ENCODE results near the gene DSC3.

DSC3 gene

DNA sequence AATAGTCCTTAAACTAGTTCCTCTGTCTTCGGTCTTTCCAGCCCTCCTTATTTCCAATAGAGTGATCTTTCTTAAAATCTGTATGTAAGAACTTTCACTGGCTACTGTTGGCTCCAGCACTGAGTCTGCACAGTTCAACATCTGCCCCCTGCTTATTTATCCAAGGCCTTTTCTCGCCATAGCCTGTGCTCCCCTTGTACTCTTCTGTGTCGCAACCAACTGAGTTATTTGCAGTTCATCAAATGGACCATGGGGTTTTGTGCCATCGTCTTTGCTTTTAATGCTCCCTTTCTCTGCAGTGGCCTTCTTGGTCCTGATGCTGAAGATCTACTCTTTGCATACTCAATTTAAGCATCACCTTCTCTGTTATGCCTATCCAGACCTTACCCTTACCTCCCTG lies 77.3 kb downstream of the DSC3 start:
- no peaks in the 10 kb centered on the region for H4K20me1 ChIP-seq (ENCODE audit: insufficient read depth, low read length)
- no peaks in the 10 kb centered on the region for H3K27me3 ChIP-seq (replicated peaks; ENCODE audit: insufficient read depth, low read length)
- TF ChIP-seq CTCF (IDR thresholded peaks at IDR 0.05; ENCODE audit: low read length) (no peak), EZH2phosphoT487 (IDR thresholded peaks at IDR 0.05; ENCODE audit: low read length) (no peak), EZH2 (optimal IDR thresholded peaks at IDR 0.05; ENCODE audit: low read depth, low read length) (no peak)
- DNase-seq: no peak
- H3K36me3 ChIP-seq (replicated peaks; ENCODE audit: insufficient read depth, low read length): no peaks in the 10 kb centered on the region
- no peaks in the 10 kb centered on the region for H3K9me2 ChIP-seq (replicated peaks; ENCODE audit: insufficient read depth, low read length)
- no peaks in the 10 kb centered on the region for H3K79me2 ChIP-seq (ENCODE audit: low read length)
- H3K4me1 ChIP-seq (ENCODE audit: low read length): no peaks in the 10 kb centered on the region
- no peak overlapping the region for H3K9ac ChIP-seq (ENCODE audit: low read length)
- H3K9me3 ChIP-seq (replicated peaks; ENCODE audit: insufficient read depth, low read length): no peaks in the 10 kb centered on the region
- no peak overlapping the region for H3K4me3 ChIP-seq (ENCODE audit: low read length)
- no peaks in the 10 kb centered on the region for H3F3A ChIP-seq (ENCODE audit: insufficient read depth, low read length)
- H3K27ac ChIP-seq (ENCODE audit: low read length): no peak overlapping the region
- no peak overlapping the region for H3K4me2 ChIP-seq (ENCODE audit: low read depth, low read length)
- no peak overlapping the region for H2AFZ ChIP-seq (ENCODE audit: low read length)

GRCh38 chr18:30960661-30961060 lies 81.9 kb downstream of the DSC3 start:
- no peak overlapping the region for H3K4me3 ChIP-seq (ENCODE audit: low read length)
- H3K36me3 ChIP-seq (replicated peaks; ENCODE audit: insufficient read depth, low read length): no peaks in the 10 kb centered on the region
- no peak overlapping the region for H2AFZ ChIP-seq (ENCODE audit: low read length)
- DNase-seq: no peak
- no peak overlapping the region for H3K4me2 ChIP-seq (ENCODE audit: low read depth, low read length)
- no peaks in the 10 kb centered on the region for H3F3A ChIP-seq (ENCODE audit: insufficient read depth, low read length)
- TF ChIP-seq EZH2phosphoT487 (IDR thresholded peaks at IDR 0.05; ENCODE audit: low read length): no peak
- no peak for TF ChIP-seq EZH2 (optimal IDR thresholded peaks at IDR 0.05; ENCODE audit: low read depth, low read length)
- no peak for TF ChIP-seq CTCF (IDR thresholded peaks at IDR 0.05; ENCODE audit: low read length)
- H3K79me2 ChIP-seq (ENCODE audit: low read length): no peaks in the 10 kb centered on the region
- no peaks in the 10 kb centered on the region for H3K4me1 ChIP-seq (ENCODE audit: low read length)
- H3K9me2 ChIP-seq (replicated peaks; ENCODE audit: insufficient read depth, low read length): no peaks in the 10 kb centered on the region
- H4K20me1 ChIP-seq (ENCODE audit: insufficient read depth, low read length): no peaks in the 10 kb centered on the region
- H3K27ac ChIP-seq (ENCODE audit: low read length): no peak overlapping the region
- no peaks in the 10 kb centered on the region for H3K9me3 ChIP-seq (replicated peaks; ENCODE audit: insufficient read depth, low read length)
- H3K27me3 ChIP-seq (replicated peaks; ENCODE audit: insufficient read depth, low read length): no peaks in the 10 kb centered on the region
- no peak overlapping the region for H3K9ac ChIP-seq (ENCODE audit: low read length)

DNA sequence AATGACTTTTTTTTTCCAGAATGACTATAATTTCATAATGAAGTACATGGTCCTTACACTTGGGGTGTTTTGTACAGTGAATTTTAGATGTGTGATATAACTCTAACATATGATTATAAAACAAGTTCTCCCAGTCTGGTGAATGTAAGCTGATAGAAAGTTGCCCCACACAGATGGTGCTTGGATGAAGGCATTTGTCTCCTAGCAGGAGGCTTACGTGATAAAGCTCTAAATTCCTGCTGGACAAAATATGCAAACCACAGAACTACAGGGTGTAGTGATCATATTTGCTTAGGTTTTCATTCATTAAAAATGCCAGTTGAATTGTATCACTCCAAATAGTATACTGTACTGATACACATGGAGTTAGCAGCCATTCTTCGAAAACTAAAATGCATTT lies 85.5 kb downstream of the DSC3 start:
- Histone ChIP-seq H3K4me2 (ENCODE audit: low read depth, low read length) (no peak overlapping the region), H3K9me3 (replicated peaks; ENCODE audit: insufficient read depth, low read length) (no peaks in the 10 kb centered on the region), H3F3A (ENCODE audit: insufficient read depth, low read length) (no peaks in the 10 kb centered on the region), H3K27ac (ENCODE audit: low read length) (no peak overlapping the region), H2AFZ (ENCODE audit: low read length) (no peak overlapping the region), H3K9ac (ENCODE audit: low read length) (no peak overlapping the region), H3K9me2 (replicated peaks; ENCODE audit: insufficient read depth, low read length) (no peaks in the 10 kb centered on the region), H3K27me3 (replicated peaks; ENCODE audit: insufficient read depth, low read length) (no peaks in the 10 kb centered on the region), H3K36me3 (replicated peaks; ENCODE audit: insufficient read depth, low read length) (no peaks in the 10 kb centered on the region), H4K20me1 (ENCODE audit: insufficient read depth, low read length) (no peaks in the 10 kb centered on the region), H3K4me1 (ENCODE audit: low read length) (no peaks in the 10 kb centered on the region), H3K4me3 (ENCODE audit: low read length) (no peak overlapping the region), H3K79me2 (ENCODE audit: low read length) (no peaks in the 10 kb centered on the region)
- TF ChIP-seq CTCF (IDR thresholded peaks at IDR 0.05; ENCODE audit: low read length) (no peak), EZH2 (optimal IDR thresholded peaks at IDR 0.05; ENCODE audit: low read depth, low read length) (no peak), EZH2phosphoT487 (IDR thresholded peaks at IDR 0.05; ENCODE audit: low read length) (no peak)
- DNase-seq: no peak
